Measurements from ENCODE around the gene MYO16.

The MYO16 gene

DNA sequence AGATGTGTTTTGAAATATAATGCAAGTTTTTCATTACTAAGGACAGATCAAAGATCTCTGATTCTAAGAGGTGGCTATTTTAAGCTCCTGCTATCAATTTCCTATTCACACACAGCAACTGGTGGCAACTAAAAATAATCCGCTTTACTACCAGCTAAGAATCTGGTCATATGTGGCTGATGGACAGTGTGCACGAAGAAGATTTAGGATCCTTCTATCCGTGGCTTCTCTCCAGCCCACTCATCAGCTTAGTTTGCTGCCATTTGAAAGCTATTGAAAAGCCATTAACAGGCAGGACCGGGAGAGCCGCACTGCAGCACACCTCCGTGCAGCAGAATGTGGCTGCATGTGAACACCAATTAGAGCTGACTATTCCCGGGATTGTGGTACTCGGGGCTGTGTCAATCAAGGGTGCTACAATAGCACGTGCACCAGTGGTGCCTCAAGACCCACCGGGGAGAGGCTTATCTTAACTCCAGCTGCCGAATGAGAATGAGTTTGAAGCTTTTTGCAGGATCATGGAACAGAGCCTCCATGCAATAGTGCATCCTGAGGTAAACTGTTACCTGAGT is at the start of gene MYO16:
MYO16 (plus strand) TSS at position 431 of the 572 bp plus-strand sequence. CDS start 234 bp downstream, outside the sequence.
- DNase-seq, result no peak

DNA sequence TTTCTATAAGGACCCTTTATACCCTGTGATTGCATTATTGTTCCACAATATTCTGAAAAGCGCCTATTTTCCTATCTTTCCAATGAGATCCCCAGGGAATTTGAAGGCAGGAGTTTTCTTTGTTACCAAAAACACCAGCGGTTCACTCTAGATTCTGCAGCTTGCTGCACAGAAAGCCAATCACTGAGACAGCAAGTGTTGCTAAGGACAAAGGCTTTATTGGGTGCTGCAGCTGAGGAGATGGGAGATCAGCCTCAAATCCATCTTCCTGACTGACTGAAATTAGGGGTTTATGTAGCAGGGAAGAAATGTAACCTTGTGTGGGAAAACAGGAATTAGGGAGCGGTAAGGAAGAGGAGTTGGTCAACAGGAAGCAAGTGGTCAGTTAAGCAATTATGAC is 42.6 kb upstream of the MYO16 start:
- no peak for DNase-seq

DNA sequence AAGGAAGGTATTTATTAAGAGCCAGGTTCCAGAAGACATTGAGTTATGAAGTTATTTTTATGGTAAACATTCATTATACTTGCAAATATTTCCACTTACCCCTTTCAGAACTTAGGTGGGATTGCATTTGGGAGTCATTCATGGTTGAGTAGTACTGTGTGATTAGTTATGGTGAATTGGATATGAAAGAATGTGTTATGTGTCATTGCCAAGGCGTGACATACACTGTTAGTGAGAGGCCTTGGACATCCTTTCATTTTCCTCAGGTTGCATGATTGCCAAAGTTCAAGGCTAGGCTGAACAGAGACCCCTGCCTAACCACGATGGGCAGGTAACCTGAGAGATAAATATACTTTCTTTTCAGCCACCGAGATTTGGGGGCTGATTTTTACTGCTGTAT is 40.9 kb upstream of the MYO16 start:
- no peak for DNase-seq

DNA sequence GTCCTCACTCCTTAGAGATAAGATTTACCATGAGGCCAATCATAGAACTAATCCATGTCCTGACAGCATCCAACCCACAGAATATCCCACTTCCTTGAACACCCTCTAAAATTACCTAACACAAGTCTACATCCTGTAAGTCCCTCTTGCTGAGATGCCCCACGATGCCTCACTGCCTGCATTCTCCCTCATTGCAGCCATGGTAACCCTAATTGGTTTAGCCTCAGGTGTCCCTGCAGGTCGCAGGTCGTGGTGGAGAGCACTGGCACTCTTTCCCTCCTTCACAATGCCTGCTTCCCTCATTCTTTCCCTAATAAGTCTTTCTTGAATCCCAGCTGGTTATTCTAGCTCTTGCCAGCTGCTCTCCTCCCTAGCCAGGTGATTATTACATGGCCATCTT is 35.3 kb upstream of the MYO16 start:
- no peak for DNase-seq

DNA sequence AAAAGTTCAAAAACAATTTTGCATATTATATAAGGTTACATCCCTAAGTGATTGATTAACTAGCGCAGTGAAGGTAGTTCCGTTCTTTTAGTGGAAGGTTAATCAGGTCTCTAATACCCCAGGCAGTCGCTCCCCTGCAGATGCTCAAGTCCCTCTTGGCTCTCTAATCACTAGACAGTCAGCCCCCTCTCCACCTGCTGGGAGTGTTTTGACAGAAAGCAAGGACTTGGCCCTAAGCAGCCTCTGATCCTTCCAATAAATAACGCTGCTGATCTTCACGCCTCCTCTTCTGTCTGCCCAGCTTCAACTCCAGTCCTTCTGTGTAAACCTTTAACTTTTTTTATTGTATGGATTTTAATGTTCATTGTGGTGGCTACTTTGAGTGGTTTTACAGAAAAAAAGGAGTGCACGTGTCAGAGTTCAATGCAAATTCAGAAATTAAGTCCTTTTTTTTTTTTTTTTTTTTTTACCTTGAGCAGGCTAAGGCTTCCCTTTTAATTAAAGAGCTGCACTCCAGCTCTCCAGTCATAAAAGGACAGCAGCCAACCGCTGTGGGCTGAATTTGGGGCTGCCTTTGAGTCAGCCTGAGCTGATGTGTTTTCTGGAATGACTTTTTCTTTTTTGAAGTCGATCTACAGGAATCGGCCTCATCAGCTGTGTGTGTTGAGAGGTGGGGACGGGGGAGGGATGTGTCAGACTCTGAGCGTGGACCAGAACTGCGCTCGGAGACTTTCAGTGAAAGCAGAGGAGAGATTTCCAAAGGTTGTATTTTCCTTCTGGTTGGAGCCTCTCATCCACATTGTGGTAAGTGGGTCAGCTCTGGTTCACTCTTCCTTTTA is 33.8 kb upstream of the MYO16 start:
- DNase-seq, result no peak

DNA sequence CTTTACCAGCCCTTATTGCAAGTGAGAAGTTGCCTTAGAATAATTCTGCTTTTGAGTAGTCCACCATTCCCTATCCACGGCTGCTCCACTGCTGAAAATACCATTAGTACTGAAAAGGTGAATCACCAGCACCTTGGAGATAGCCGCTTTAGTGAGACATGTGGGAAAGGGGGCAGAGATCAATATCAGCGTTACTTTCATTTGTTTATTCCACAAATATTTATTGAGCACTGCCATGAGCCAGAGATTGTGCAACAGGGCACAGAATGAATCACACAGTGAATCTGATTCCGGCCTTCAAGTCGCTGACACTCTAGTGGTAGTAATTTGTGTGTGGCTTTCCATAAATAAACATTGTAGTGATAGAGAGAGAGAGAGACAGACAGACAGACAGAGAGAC is 31.5 kb upstream of the MYO16 start:
- DNase-seq, result no peak

DNA sequence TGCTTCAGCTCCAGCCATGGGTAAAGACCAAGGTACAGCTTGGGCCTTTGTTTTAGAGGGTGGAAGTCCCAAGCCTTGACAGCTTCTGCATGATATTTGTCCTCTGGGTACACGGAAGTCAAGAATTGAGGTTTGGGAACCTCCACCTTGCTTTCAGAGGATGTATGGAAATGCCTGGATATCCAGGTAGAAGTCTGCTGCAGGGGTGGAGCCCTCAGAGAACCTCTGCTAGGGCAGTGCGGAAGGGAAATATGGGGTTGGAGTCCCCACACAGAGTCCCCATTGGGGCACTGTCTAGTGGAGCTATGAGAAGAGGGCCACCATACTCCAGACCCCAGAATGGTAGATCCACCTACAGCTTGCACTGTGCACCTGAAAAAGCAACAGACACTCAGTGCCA is 23.0 kb upstream of the MYO16 start:
- no peak for DNase-seq

DNA sequence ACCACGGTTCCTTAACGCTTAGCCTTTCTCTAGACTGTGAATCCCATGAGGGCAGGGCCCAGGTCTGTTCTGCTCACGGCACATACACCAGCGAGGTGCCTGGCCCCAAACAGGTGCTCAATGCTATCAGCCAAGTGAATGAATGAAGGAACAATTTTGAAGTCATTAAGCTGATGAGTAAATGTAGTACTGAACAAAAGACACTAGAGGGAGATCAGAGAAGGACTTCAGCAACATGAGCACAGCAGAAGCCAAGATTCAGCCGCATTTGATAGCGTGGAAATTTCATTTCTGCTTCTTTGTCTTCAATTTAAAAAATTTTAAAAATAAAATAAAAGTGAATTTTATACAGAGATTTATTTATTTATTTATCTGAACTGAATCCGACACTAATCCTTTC is 20.1 kb upstream of the MYO16 start:
- DNase-seq, result no peak

DNA sequence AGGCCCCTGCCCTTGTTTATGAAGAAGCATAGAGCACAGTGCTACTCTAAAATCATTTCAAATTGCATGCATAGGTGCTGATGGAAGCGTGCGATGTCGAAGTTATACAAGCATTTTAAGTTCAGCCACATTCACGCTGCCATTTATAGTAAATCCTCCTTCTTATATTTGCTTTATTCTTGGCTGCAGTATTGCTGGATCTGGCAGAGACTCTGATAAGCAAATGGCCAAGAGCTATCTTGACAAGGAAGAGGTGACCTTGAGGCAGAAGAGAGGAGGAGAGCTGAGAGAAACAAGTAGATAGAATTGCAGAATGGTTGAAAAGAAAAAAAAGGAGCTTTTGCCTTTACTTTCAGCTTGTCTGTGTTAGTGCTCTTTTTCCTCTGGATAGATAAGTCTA is 18.9 kb upstream of the MYO16 start:
- DNase-seq, result no peak

DNA sequence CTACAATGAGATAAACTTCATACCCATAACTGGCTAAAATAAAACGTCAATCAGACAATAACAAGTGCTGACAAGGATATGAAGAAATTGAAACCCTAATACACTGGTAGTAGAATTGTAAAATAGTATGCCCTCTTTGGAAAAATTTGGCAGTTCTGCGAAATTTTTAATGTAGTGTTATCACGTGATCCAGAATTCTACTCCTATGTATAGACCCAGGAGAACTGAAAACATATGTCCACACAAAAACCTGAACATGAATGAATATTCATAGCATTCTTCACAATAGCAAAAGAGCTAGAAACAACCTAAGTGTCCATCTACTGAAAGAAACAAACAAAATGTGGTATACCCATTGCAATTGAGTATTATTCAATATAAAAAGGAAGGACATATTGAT is 14.2 kb upstream of the MYO16 start:
- no peak for DNase-seq

DNA sequence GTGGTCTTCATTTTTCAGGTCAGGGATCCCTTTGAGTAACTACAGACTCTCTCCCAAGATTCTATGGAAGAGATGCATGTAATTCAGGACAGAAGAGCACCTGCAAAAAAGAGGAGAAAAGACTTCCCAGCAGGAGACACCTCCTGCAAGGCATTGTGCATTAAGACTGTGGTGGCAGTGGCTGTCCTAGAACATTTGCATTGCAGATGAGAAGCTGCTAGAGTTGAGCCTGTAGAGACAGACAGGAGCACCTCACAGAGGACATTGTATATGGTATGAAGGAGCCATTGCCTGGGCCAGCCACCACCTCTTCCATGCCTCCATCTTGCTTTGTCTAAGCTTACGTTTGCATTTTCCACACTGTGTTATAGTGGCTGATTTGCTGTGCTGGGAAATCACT is 11.2 kb upstream of the MYO16 start:
- DNase-seq, result no peak

DNA sequence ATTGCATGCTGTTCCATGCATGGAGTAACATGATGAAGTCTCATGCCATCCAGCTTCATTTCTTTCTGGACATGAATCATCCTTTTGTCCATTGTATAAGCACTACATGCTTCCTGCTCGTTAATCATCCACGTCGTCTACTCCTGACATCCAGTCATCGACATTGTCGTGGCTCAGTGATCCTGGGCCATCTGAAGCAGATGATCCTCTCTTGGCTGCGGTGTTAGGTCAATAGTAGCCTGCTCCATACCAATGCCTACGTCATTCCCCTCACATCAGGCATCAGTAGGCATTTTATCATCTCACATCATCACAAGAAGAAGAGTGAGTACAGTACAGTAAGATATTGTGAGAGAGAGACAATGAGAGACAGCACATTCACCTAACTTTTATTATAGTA is 7.9 kb upstream of the MYO16 start:
- no peak for DNase-seq

DNA sequence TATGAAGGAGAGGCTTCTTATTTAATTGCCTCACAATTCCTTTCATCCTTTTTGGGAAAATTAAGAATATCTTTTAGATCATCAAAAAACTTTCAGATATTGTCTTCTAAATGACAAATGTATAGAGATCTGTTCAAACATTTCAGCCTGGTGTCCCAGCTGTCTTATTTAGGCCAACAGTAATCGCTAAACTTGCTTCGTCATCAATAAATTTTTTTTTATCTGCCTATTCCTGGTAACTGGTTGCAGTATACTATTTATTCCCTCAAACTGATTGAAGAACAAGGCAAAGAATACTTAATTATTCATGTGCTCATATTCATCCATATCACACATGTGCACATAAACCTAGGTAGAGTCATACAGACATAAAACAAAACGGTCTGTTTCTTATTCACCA is 5.3 kb upstream of the MYO16 start:
- no peak for DNase-seq

DNA sequence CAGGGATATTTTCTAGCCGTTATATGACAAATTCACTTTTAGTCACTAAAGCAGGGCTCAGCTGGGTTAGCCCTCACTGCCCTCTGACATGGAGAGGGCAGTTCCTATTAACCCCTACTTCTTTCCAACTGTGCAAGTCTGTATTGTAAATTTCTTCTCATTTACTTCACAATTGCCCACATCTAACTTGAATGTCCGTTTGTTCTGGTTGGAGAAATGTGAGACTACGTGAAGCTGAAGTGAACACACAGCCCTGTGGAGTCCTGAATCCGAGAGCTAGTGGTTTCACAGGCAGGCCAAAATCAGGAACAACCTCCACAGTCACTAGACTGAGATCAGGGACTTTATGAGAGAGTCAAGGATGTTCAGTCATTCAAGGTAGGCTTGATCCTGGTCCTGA is 4.4 kb upstream of the MYO16 start:
- DNase-seq, result no peak

DNA sequence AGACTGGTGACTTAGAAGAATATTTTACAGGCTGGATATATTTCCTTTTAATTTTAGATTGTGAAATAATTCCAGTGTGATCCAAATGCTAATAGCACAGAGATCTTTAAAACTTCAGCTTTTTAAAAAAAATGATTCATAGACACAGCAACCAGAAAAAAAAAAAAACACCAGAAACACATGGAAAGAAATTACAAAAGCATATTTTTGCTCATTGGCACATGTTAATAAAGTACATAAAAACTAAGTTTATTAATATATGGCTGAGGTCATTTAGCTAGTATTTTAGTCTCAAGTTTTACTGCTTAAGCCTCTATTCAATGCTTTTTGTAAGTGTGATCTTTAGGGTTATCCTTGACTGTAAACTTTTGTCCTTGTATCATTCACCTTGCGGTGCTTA is 577 bp downstream of the MYO16 start:
- DNase-seq, result no peak

DNA sequence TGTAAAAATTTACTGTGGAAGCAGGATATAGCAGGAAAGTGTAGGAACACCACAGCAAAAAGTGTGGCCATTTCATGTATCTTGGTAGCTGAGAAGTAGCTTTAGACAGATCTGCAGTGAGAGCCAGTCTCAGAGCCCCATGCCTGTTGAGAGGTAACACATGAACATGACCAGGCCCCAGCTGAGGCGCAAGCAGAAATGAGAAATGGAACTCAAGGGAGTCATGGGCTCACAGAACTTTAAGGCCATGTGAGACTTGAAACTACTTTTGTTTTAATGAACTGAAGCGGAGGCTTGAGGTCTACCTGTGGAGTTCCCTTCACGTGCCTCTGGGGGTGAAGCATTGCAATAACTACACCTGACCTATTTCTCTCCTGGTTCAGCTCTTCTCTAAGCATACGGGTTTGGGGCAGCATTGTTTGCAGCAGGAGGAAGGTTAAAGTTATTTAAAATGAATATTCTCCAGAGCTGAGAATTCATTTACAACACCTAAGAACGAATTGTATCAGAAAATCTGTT is 3.3 kb downstream of the MYO16 start:
- DNase-seq, result no peak

DNA sequence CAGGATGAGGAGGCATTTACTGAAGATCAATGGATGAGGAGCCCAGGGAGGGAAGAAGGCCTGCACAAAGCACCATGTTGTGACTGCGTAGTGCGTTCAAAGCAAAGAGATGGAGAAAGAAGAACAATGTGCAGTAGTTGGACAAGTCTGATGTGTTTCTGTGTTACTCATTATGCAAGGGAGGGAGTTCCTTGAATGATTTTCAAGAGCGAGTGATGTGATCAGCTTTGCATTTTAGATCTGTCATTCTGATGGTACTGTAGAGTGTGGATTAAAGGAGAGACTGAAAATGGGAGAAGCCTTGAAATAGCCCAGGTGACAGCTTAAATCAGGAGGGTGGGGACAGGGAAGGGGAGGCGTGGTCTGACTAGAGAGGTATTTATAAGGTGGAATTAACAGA is 9.5 kb downstream of the MYO16 start:
- DNase-seq, result no peak

DNA sequence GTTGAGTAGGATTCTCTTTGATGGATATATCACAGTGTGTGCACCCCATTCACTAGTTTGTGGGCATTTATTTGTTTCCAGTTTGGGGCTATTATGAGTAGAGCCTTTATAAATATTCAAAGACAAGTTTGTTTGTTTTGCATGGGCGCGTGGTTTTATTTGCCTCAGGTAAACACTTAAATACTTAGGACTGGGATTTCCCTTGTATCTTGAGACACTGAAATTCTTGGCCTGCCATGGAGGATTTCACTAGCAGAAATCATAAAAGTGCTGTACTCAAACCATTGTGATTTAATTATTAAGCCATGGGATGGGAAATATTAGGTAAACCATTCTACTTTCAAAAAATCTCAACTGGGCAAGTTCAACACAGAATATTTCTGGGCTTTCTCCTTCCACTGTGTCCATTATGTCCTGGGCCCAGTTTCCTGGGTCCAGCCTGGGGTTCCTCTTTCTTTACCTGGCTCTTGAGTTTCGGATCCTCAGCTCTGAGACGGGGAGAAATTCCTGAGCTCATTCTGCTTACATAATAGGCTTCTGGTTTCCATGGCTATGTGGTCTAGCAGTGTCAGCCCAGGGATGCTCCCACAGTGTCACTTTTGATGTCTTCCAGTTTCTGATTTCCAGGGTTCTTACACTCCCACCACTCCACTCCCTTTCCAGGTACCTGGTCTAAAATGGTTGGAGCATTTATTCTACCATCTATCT is 14.4 kb downstream of the MYO16 start:
- DNase-seq, result no peak

DNA sequence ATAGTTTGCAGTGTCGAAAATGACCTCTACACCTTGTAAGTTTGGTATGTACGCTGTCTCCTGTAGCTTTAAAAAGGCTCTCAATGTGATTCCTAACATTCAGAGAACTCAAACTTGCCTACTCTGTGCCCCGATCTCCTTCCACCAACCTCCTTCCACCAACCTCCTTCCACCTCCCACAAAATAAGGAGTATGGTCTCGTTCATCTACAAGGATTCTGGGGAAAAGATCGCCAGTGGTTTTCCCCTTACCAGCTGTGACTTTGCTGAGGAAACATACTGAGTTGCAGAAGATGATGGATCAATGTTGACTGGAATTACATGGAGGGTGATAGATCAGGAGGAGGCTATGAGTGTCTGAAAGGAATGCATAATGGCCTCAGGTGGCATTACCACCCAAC is 16.0 kb downstream of the MYO16 start:
- DNase-seq, result no peak

DNA sequence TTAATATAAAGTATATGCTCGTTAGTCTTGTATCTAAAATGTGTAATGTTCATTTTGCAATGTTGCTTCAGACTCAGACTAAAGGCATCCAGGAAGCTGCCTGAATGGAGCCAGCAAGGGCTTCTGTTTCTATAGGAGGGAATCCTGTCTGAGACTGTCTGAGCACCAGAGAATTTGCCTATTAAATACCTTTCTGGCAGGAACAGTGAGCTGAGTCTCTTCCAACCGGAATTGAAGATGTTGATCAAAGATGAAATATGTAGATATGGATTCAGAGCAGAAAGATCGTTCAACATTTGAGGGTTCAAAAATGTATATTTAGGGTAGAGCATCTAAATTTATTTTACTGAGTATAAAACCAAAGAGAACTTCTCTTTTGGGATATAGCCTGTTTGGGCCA is 20.9 kb downstream of the MYO16 start:
- no peak for DNase-seq

DNA sequence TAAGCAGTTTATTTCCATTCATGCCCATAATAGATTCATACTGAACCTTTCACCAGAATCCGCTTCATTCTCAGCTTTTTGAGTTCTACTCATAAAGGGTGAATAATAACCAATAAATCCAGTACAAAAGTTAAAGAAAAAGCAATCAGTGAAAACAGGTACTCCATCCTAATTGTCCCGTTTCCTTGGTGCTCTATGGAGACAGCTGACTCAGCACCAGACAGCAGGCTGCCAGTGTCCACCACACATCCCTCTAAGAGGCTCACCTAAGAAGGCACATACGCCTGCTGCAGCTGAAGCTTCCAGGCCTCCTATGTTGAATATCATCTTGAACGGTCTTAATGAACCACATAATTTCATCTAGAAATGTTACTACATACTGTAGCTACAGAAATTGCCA is 27.3 kb downstream of the MYO16 start:
- DNase-seq, result no peak

DNA sequence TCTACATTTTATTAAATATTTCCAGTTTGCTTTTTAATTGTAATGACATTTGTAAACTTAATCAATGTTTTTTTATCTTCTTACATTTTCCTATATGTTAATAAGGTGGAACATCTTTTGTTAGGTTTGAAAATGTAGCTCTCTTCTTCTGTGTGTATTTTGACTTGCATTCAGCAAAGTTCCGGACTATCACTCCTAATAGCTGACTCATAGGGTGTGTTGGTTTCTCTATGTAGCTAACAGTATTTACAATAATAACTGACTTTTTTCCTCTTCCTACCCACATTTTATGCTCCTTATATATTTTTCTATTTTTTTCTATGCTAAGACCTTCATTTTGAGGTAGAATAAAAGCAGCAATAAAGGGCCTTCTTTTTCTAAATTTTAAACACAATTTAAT is 28.1 kb downstream of the MYO16 start:
- no peak for DNase-seq

DNA sequence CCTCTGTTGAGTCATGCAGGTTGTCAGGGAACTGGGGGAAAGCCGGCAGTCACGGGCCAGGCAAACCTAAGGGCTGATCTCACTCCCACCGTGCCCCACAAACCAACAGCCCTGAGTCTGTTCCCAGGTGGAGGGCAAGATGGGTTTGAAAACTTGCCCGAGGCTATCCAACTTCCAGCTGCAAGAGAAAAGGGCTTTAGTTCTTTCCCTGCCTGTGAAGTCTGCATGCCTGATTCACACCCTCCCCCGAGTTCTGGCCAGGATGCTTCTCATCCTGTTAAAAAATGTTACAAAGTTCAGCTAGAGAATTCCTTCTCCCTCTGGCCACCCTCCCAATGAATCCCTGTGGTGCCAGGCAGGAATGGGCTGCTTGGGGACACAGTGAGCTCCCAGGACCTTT is 33.1 kb downstream of the MYO16 start:
- DNase-seq, result no peak

DNA sequence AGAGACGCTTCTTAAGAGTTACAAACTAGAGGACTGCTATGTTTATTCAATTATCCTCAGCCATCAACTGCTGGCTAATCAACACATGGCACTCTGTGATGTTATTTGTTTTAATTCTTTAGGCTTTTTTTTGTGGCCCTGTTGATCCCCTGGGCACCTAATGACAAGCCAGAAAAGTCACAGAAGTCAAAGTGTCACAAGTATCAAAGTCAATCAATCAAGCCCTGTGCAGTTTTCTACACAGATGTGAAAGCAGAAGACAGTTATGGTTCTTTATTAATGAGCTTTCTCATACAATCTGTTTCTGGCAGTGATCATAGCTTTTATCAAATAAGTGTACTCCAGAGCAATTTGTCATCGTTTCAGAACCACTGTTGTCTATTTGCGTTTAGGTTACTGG is 34.3 kb downstream of the MYO16 start:
- DNase-seq, result no peak
